Stimulated activated effector memory CD8-positive, alpha-beta T cell treated with anti-CD3 and anti-CD28 coated beads, Interleukin-12 subunit alpha, Interleukin-12 subunit beta, amount 100 ng/mL, for 72 hours (primary cell): ENCODE data around the gene SDHB.

Source experiments
- ATAC-seq: fragments of 150-1000 bp; cut with Tn5 transposase; 2 replicates; pipeline ENCODE4 v1.10.0; 2021
- DNase-seq, 2 donors: peaks; one replicate each; pipeline ENCODE4 v3.0.0; 2021 to 2022; ENCODE audit warnings: low spot score in 2 of 2
- H3K27ac Mint-ChIP-seq: one replicate; pipeline ENCODE4 v1.8.0; 2022; ENCODE audit warnings: mild to moderate bottlenecking, mixed read lengths
- H3K36me3 Mint-ChIP-seq: one replicate; pipeline ENCODE4 v1.8.0; 2022; ENCODE audit warnings: mild to moderate bottlenecking, mixed read lengths
- H3K4me1 Mint-ChIP-seq: one replicate; pipeline ENCODE4 v1.8.0; 2022; ENCODE audit warnings: mixed read lengths
- H3K4me3 Mint-ChIP-seq: one replicate; pipeline ENCODE4 v1.8.0; 2022; ENCODE audit warnings: mild to moderate bottlenecking, mixed read lengths
- H3K9me3 Mint-ChIP-seq: one replicate; pipeline ENCODE4 v1.8.0; 2022; ENCODE audit warnings: mixed read lengths

Gene SDHB

DNA sequence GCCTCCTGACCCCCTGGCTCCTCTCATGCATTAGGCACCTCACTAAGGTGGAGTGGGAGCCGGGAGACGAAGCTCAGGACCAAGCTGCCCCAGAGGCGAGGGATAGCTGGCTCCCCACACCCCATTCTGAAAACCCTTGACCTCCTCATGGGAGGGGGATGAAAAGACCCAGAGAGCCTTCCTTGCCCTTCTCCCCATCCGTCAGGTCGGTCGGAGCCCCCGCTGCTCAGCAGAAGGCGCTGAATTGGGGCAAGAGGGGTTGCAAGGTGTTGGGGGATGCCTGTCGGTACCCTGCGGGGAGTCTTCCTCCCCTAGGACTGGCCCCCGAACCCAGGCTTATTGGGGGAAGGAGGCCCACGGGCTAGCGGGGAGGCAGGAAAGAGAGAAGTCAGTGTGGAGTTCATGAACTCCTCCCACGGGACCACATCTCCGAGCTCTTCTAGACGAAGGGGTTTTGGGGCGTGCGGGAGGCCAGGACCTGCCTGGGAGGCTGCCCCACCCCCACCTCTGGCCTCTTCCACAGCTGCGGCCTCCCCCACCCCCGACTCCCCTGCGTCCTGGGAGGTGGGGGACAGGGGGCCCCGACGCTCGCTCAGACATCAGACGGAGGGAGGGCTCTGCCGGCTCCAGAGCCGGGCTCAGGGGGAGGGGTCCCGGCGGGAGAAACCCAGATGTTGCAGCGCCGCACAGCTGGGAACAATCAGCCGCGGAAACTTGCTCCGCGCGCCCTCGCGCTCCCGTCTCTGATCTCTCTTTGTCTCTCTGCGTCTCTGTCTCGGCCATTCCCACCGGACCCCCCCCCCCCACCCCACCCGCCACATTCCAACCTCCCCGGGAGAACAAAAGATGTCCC is 74.1 kb downstream of the SDHB start:
- Mint-ChIP-seq H3K4me3 (peak overlapping the region; percentile 62), H3K27ac (no peak overlapping the region), H3K36me3 (no peaks in the 10 kb centered on the region), H3K4me1 (peaks cover 25% of the 10 kb centered on the region), H3K9me3 (no peaks in the 10 kb centered on the region)
- no peak for DNase-seq
- ATAC-seq = no peak

DNA sequence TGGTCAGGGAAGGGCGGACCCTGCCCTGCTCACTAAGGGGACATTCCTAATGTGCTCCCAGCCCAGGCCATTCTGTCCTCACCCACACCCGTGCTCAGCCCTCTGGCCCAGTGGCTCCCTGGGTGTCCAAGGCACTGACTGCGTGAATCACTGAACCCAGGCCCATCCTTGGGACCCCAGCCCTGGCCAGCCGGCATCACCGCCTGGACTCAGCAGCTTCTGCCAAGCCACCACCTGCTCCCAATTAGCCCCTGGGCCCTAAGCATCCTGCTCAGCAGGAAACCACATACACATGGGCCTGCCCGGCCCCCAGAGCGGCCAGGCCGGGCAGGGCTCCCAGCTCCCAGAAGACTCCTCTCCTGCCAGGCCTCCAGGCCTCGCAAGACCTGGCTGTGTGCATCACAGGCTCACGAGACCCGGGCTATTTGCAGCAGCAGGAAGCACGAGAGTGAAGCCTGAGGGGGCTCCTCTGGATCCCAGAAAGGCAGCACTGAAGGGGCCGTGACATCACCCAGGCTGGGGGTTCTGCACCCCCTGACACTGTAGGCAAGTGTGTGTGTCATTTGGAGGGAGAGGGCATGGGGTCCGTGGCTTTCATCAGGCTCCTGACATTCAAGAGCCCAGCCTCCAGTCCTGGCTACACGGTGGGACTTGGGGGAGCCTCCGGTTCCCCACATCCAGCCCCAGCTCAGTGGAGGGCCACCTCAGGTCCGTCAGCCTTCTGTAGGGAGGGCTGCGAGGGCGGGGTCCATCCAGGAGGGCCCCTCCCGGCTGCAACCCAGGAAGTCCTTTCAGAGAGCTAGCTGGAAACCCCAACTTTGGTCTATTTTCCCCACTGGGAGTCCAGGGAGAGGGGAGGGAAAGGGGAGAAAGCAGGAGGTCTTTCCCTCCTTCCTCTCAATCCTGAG is 75.0 kb downstream of the SDHB start:
- Mint-ChIP-seq H3K27ac (no peak overlapping the region), H3K9me3 (no peaks in the 10 kb centered on the region), H3K36me3 (no peaks in the 10 kb centered on the region), H3K4me1 (peaks cover 25% of the 10 kb centered on the region), H3K4me3 (peak overlapping the region; percentile 62)
- DNase-seq = no peak
- ATAC-seq = no peak

- ATAC-seq = no peak
- Mint-ChIP-seq H3K4me3 (no peak overlapping the region), H3K27ac (no peak overlapping the region), H3K36me3 (no peaks in the 10 kb centered on the region), H3K9me3 (no peaks in the 10 kb centered on the region), H3K4me1 (peaks cover 18% of the 10 kb centered on the region)
- no peak for DNase-seq
Observed at GRCh38 chr1:16978139-16978538, 75.7 kb downstream of the SDHB start.

DNA sequence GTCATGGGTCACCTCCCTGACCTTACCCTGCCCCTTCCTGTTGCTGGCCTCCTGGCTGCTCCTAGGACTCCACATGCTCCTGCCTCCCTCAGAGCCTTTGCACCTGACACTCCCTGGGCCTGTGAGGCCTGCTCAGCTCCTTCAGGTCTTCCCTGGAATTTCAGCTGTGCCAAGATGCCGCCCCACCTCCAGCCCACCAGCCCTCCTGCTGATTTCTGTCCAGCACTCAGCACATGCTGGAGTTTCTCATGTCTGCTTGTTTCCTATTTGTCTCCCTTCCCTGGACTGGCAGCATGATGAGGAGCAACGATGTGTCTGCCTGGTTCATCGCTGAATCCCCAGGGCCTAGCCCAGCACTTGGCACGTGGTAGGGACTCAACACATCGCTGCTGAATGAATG is 76.5 kb downstream of the SDHB start:
- H3K36me3 Mint-ChIP-seq = no peaks in the 10 kb centered on the region
- ATAC-seq (no peak), DNase-seq (no peak)
- no peak overlapping the region for H3K4me3 Mint-ChIP-seq
- no peaks in the 10 kb centered on the region for H3K9me3 Mint-ChIP-seq
- H3K27ac Mint-ChIP-seq = no peak overlapping the region
- peaks cover 18% of the 10 kb centered on the region for H3K4me1 Mint-ChIP-seq

DNA sequence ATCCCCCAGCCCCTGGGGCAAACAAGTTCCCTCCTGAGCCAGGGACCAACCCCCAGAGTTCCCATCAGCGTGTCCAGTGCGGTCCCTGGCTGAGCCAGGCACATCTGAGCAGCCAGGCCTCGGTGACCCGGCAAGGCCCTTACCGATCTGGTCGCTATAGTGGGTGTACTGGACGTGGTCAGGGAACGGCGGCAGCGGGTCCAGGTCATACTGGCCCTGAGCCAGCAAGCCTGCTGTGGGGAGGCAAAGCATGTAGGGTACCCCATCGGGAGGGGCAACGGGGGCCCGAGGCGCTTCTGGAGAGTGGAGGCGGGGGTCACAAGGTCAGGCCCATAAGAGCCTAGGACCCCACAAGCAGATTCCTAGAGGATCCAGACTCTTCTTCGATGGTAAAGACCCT is 76.9 kb downstream of the SDHB start:
- Mint-ChIP-seq H3K27ac (no peak overlapping the region), H3K4me3 (no peak overlapping the region), H3K9me3 (no peaks in the 10 kb centered on the region), H3K36me3 (no peaks in the 10 kb centered on the region), H3K4me1 (peaks cover 18% of the 10 kb centered on the region)
- DNase-seq (no peak), ATAC-seq (no peak)

DNA sequence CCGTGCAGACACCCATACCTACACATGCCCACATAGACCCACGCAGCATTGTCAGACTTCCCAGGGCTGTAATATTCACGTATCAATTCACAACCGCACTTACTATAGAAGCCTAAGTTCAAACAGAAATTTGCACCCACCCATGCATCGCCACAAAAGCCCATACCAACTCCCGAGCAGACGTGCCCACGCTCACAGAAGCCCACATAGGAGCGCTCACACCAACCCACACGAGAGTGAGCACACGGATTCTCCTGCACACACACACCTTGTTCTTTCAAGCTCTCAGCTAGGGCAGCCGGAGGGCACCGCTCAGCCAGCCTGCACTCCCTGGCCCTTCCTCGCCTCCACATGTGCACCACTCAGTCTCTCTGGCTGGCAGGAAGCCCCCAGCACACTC is 78.0 kb downstream of the SDHB start:
- peaks cover 10% of the 10 kb centered on the region for H3K4me1 Mint-ChIP-seq
- H3K36me3 Mint-ChIP-seq = no peaks in the 10 kb centered on the region
- ATAC-seq (no peak), DNase-seq (no peak)
- peak overlapping the region; percentile 81 for H3K27ac Mint-ChIP-seq
- no peak overlapping the region for H3K4me3 Mint-ChIP-seq
- no peaks in the 10 kb centered on the region for H3K9me3 Mint-ChIP-seq

DNA sequence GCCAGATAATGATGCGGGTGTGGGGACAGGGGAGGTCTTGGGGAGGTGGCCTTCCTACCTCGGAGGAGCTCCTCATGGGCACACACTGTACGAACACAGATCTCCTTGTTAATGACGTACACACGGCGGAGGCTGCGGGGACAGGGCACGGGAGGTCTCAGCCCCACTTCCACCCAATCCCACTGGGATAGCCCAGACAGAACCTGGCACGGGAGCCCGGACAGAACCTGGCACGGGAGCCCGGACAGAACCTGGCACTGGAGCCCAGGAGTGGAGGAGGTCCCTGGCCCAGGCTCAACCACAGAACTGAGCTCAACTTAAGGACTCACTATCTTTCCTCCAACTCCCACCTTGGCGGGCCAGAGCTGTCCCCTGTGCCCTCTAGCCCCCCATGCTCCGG is 78.6 kb downstream of the SDHB start:
- DNase-seq (no peak), ATAC-seq (no peak)
- peaks cover 7% of the 10 kb centered on the region for H3K4me1 Mint-ChIP-seq
- H3K4me3 Mint-ChIP-seq = no peak overlapping the region
- no peaks in the 10 kb centered on the region for H3K36me3 Mint-ChIP-seq
- H3K9me3 Mint-ChIP-seq = no peaks in the 10 kb centered on the region
- H3K27ac Mint-ChIP-seq = no peak overlapping the region

DNA sequence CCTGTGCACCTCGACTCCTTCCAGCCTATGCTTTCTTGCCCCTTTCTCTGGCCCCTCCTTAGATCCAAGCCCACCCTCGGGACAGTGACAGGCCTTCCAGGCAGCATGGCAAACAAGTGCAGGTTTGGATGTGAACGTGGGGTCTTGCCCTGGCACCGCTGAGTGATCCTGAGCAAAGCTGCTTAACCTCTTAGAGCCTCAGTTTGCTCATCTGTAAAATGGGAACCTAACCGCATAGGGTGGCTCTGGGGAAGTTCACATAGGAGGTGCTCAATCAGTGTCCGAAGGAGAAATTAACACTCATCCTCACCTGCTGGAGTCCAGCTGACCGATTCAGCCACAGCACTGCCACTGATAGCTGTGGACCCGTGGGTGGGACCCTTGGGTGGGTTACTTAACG is 80.6 kb downstream of the SDHB start:
- H3K36me3 Mint-ChIP-seq = no peaks in the 10 kb centered on the region
- peaks cover 7% of the 10 kb centered on the region for H3K4me1 Mint-ChIP-seq
- no peak for DNase-seq
- H3K9me3 Mint-ChIP-seq = no peaks in the 10 kb centered on the region
- no peak overlapping the region for H3K4me3 Mint-ChIP-seq
- no peak for ATAC-seq
- H3K27ac Mint-ChIP-seq = no peak overlapping the region

GRCh38 chr1:16972189-16972895 is 81.5 kb downstream of the SDHB start:
- DNase-seq (no peak), ATAC-seq (no peak)
- Mint-ChIP-seq H3K27ac (no peak overlapping the region), H3K4me1 (peaks cover 7% of the 10 kb centered on the region), H3K4me3 (no peak overlapping the region), H3K9me3 (no peaks in the 10 kb centered on the region), H3K36me3 (no peaks in the 10 kb centered on the region)

GRCh38 chr1:16971341-16972188 is 82.3 kb downstream of the SDHB start:
- no peaks in the 10 kb centered on the region for H3K9me3 Mint-ChIP-seq
- no peak for ATAC-seq
- H3K4me3 Mint-ChIP-seq = no peak overlapping the region
- H3K36me3 Mint-ChIP-seq = no peaks in the 10 kb centered on the region
- H3K27ac Mint-ChIP-seq = no peak overlapping the region
- peaks cover 7% of the 10 kb centered on the region for H3K4me1 Mint-ChIP-seq
- DNase-seq = no peak

GRCh38 chr1:16970132-16970910 is 83.5 kb downstream of the SDHB start:
- Mint-ChIP-seq H3K36me3 (peaks cover 2% of the 10 kb centered on the region), H3K4me1 (peaks cover 6% of the 10 kb centered on the region), H3K4me3 (no peak overlapping the region), H3K27ac (no peak overlapping the region), H3K9me3 (no peaks in the 10 kb centered on the region)
- ATAC-seq = no peak
- no peak for DNase-seq

GRCh38 chr1:16969651-16970050 is 84.2 kb downstream of the SDHB start:
- H3K36me3 Mint-ChIP-seq = peaks cover 8% of the 10 kb centered on the region
- H3K27ac Mint-ChIP-seq = no peak overlapping the region
- ATAC-seq (no peak), DNase-seq (no peak)
- H3K4me3 Mint-ChIP-seq = no peak overlapping the region
- H3K4me1 Mint-ChIP-seq = peaks cover 12% of the 10 kb centered on the region
- H3K9me3 Mint-ChIP-seq = no peaks in the 10 kb centered on the region

GRCh38 chr1:16969057-16969611 is 84.7 kb downstream of the SDHB start:
- Mint-ChIP-seq H3K9me3 (no peaks in the 10 kb centered on the region), H3K27ac (peak overlapping the region; percentile 82), H3K4me3 (no peak overlapping the region), H3K36me3 (peaks cover 13% of the 10 kb centered on the region), H3K4me1 (peaks cover 12% of the 10 kb centered on the region)
- no peak for ATAC-seq
- no peak for DNase-seq
